ENCODE measurements around the gene PDLIM3.

- TF ChIP-seq, protein P1, sequence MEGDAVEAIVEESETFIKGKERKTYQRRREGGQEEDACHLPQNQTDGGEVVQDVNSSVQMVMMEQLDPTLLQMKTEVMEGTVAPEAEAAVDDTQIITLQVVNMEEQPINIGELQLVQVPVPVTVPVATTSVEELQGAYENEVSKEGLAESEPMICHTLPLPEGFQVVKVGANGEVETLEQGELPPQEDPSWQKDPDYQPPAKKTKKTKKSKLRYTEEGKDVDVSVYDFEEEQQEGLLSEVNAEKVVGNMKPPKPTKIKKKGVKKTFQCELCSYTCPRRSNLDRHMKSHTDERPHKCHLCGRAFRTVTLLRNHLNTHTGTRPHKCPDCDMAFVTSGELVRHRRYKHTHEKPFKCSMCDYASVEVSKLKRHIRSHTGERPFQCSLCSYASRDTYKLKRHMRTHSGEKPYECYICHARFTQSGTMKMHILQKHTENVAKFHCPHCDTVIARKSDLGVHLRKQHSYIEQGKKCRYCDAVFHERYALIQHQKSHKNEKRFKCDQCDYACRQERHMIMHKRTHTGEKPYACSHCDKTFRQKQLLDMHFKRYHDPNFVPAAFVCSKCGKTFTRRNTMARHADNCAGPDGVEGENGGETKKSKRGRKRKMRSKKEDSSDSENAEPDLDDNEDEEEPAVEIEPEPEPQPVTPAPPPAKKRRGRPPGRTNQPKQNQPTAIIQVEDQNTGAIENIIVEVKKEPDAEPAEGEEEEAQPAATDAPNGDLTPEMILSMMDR (IDR thresholded peaks at IDR 0.05): no peak
- no peak for TF ChIP-seq EZH2 (IDR thresholded peaks at IDR 0.05; ENCODE audit: borderline replicate concordance, insufficient read depth, low read depth, low read length, poor library complexity, severe bottlenecking)
Measured at GRCh38 chr4:185461565-185461964, 73.7 kb downstream of the PDLIM3 start.
